ENCODE measurements around the gene ATG9A. TPM values are rescaled to one million over a fixed set of nuclear protein-coding genes. Genes with fewer than 3 reads are reported as not detected.
A peak's percentile ranks its signal among the peaks of the same experiment; 100 is the strongest.

ATG9A gene
- total and polyA plus RNA-seq, 7 experiments from 2014 or later: 14.0 to 66.0 (median 53.5) TPM

- Mint-ChIP-seq H3K4me1 (peaks cover 44 to 77% (median 74%) of the 10 kb centered on the region in 7 donors), H3K36me3 (peaks cover 5 to 58% (median 36%) of the 10 kb centered on the region in 5 donors), H3K27me3 (peaks cover 0 to 2% (median 0%) of the 10 kb centered on the region in 5 donors), H3K9me3 (peaks cover 0 to 14% (median 0%) of the 10 kb centered on the region in 11 donors), H3K4me3 (peak overlapping the region; percentile 82 to 100 (median 92)), H3K27ac (peak overlapping the region; percentile 88 to 99 (median 97))
- H3K4me1 ChIP-seq (ENCODE audit: control insufficient read depth in 2 of 2, insufficient read depth in 2 of 2, low read length in 2 of 2): peaks cover 65 to 71% of the 10 kb centered on the region in 2 donors
- intact Hi-C loops (cut with micrococcal nuclease): loop anchor here (5.0 to 10.0 kb wide), 4 partner anchors 353 to 965 kb away; partner anchors contain the start of genes CNOT9 (in 1 of the 2), CTDSP1 (in 1 of the 2) and USP37 (in 1 of the 2)
- H3K4me3 ChIP-seq (ENCODE audit: low read length): peak overlapping the region; percentile 65
- ChIA-PET CTCF (interaction anchor here (0.9 to 2.9 kb wide), 6 partner anchors 18 to 45 kb away, joined by 3 to 14 read pairs (median 5); partner anchors contain the start of genes ANKZF1 and ATG9A), POLR2A (interaction anchor here (1.1 to 14.3 kb wide), 16 partner anchors 8 to 137 kb away, joined by 3 to 575 read pairs (median 11); partner anchors contain the start of genes ABCB6, ANKZF1, ATG9A and CNPPD1)
- DNase-seq (no peak), ATAC-seq (no peak)
- peak overlapping the region; percentile 89 for H3K27ac ChIP-seq (ENCODE audit: low read depth, low read length)
- peaks cover 11 to 49% (median 17%) of the 10 kb centered on the region in 3 experiments for H3K36me3 ChIP-seq (ENCODE audit: control insufficient read depth in 2 of 3, insufficient read depth in 3 of 3, low read length in 3 of 3)
- H3K9me3 ChIP-seq (ENCODE audit: control insufficient read depth in 2 of 3, low read length in 3 of 3): no peaks in the 10 kb centered on the region
- H3K27me3 ChIP-seq (ENCODE audit: control insufficient read depth in 2 of 2, insufficient read depth in 2 of 2, low read length in 2 of 2): no peaks in the 10 kb centered on the region
Observed at GRCh38 chr2:219250049-219250781, 20.8 kb upstream of the ATG9A start.

- H3K4me3 ChIP-seq (ENCODE audit: low read length): peak overlapping the region; percentile 65
- peaks cover 5 to 58% (median 36%) of the 10 kb centered on the region in 5 donors for H3K36me3 Mint-ChIP-seq
- H3K9me3 ChIP-seq (ENCODE audit: control insufficient read depth in 2 of 3, low read length in 3 of 3): no peaks in the 10 kb centered on the region
- POLR2A ChIA-PET: interaction anchor here (0.9 to 14.3 kb wide), 15 partner anchors 9 to 358 kb away, joined by 3 to 575 read pairs (median 11); partner anchors contain the start of genes ABCB6, ANKZF1, ATG9A and CNPPD1
- peaks cover 44 to 79% (median 76%) of the 10 kb centered on the region in 7 donors for H3K4me1 Mint-ChIP-seq
- peaks cover 72% of the 10 kb centered on the region in 2 donors for H3K4me1 ChIP-seq (ENCODE audit: control insufficient read depth in 2 of 2, insufficient read depth in 2 of 2, low read length in 2 of 2)
- peak overlapping the region; percentile 88 to 99 (median 97) for H3K27ac Mint-ChIP-seq
- peaks cover 11 to 48% (median 17%) of the 10 kb centered on the region in 3 experiments for H3K36me3 ChIP-seq (ENCODE audit: control insufficient read depth in 2 of 3, insufficient read depth in 3 of 3, low read length in 3 of 3)
- H3K27me3 ChIP-seq (ENCODE audit: control insufficient read depth in 2 of 2, insufficient read depth in 2 of 2, low read length in 2 of 2): no peaks in the 10 kb centered on the region
- peak overlapping the region; percentile 89 for H3K27ac ChIP-seq (ENCODE audit: low read depth, low read length)
- DNase-seq: peak in 8 of 9 donors; percentile 36 to 63 (median 53)
- peak overlapping the region; percentile 82 to 100 (median 92) for H3K4me3 Mint-ChIP-seq
- peaks cover 0 to 2% (median 0%) of the 10 kb centered on the region in 5 donors for H3K27me3 Mint-ChIP-seq
- H3K9me3 Mint-ChIP-seq: peaks cover 0 to 10% (median 0%) of the 10 kb centered on the region in 11 donors
- ATAC-seq: no peak
- CTCF ChIA-PET: interaction anchor here (0.5 to 2.9 kb wide), 12 partner anchors 8 to 139 kb away, joined by 3 to 14 read pairs (median 4); partner anchors contain the start of genes ANKZF1, ATG9A and DNPEP
- intact Hi-C loops (cut with micrococcal nuclease): loop anchor here (5.0 kb wide), 4 partner anchors 348 to 1032 kb away; partner anchors contain the start of genes STK11IP (in 2 of the 2), ARPC2 (in 1 of the 2), CTDSP1 (in 1 of the 2) and TTLL4 (in 1 of the 2)
Observed at GRCh38 chr2:219249203-219249980, 20.0 kb upstream of the ATG9A start.

GRCh38 chr2:219248845-219249202 is 19.4 kb upstream of the ATG9A start:
- POLR2A ChIA-PET: interaction anchor here (0.9 to 14.3 kb wide), 15 partner anchors 10 to 357 kb away, joined by 3 to 575 read pairs (median 11); partner anchors contain the start of genes ABCB6, ANKZF1, ATG9A and CNPPD1
- intact Hi-C loops (cut with micrococcal nuclease): loop anchor here (5.0 kb wide), 4 partner anchors 348 to 1032 kb away; partner anchors contain the start of genes STK11IP (in 2 of the 2), ARPC2 (in 1 of the 2), CTDSP1 (in 1 of the 2) and TTLL4 (in 1 of the 2)

GRCh38 chr2:219247678-219248642 is 18.5 kb upstream of the ATG9A start:
- POLR2A ChIA-PET: interaction anchor here (0.6 to 14.3 kb wide), 9 partner anchors 12 to 89 kb away, joined by 3 to 575 read pairs (median 27); partner anchors contain the start of genes ABCB6, ANKZF1, ATG9A and CNPPD1
- Mint-ChIP-seq H3K27ac (peak overlapping the region; percentile 88 to 99 (median 97)), H3K27me3 (peaks cover 0 to 2% (median 0%) of the 10 kb centered on the region in 5 donors), H3K36me3 (peaks cover 5 to 58% (median 36%) of the 10 kb centered on the region in 5 donors), H3K4me1 (peaks cover 44 to 88% (median 80%) of the 10 kb centered on the region in 7 donors), H3K4me3 (peak overlapping the region; percentile 75 to 100 (median 90)), H3K9me3 (peaks cover 0 to 9% (median 0%) of the 10 kb centered on the region in 11 donors)
- DNase-seq (peak in 8 of 9 donors; percentile 53 to 85 (median 80)), ATAC-seq (peak; percentile 76)
- Histone ChIP-seq H3K4me3 (ENCODE audit: low read length) (peak overlapping the region; percentile 65), H3K27me3 (ENCODE audit: control insufficient read depth in 2 of 2, insufficient read depth in 2 of 2, low read length in 2 of 2) (no peaks in the 10 kb centered on the region), H3K27ac (ENCODE audit: low read depth, low read length) (peak overlapping the region; percentile 89), H3K36me3 (ENCODE audit: control insufficient read depth in 2 of 3, insufficient read depth in 3 of 3, low read length in 3 of 3) (peaks cover 11 to 36% (median 17%) of the 10 kb centered on the region in 3 experiments), H3K4me1 (ENCODE audit: control insufficient read depth in 2 of 2, insufficient read depth in 2 of 2, low read length in 2 of 2) (peaks cover 72% of the 10 kb centered on the region in 2 donors), H3K9me3 (ENCODE audit: control insufficient read depth in 2 of 3, low read length in 3 of 3) (no peaks in the 10 kb centered on the region)
- intact Hi-C loops (cut with micrococcal nuclease): loop anchor here (1.0 to 5.0 kb wide), 6 partner anchors 31 to 1031 kb away; partner anchors contain the start of genes STK11IP (in 2 of the 2), ARPC2 (in 1 of the 2), CTDSP1 (in 1 of the 2) and DNAJB2 (in 1 of the 2)
- CTCF ChIA-PET: interaction anchor here (1.0 to 2.9 kb wide), 8 partner anchors 19 to 72 kb away, joined by 3 to 14 read pairs (median 6); partner anchors contain the start of genes ANKZF1, ATG9A, CNPPD1 and DNAJB2

More at GRCh38 chr2:219248845-219249202, 19.4 kb upstream of the ATG9A start:
- peaks cover 11 to 43% (median 17%) of the 10 kb centered on the region in 3 experiments for H3K36me3 ChIP-seq (ENCODE audit: control insufficient read depth in 2 of 3, insufficient read depth in 3 of 3, low read length in 3 of 3)
- Mint-ChIP-seq H3K27me3 (peaks cover 0 to 2% (median 0%) of the 10 kb centered on the region in 5 donors), H3K4me3 (peak overlapping the region; percentile 82 to 100 (median 92)), H3K27ac (peak overlapping the region; percentile 88 to 99 (median 97)), H3K36me3 (peaks cover 5 to 58% (median 36%) of the 10 kb centered on the region in 5 donors), H3K9me3 (peaks cover 0 to 10% (median 0%) of the 10 kb centered on the region in 11 donors), H3K4me1 (peaks cover 44 to 81% (median 80%) of the 10 kb centered on the region in 7 donors)
- H3K4me1 ChIP-seq (ENCODE audit: control insufficient read depth in 2 of 2, insufficient read depth in 2 of 2, low read length in 2 of 2): peaks cover 72% of the 10 kb centered on the region in 2 donors
- no peak for ATAC-seq
- CTCF ChIA-PET: interaction anchor here (0.8 to 2.9 kb wide), 10 partner anchors 19 to 139 kb away, joined by 3 to 14 read pairs (median 5); partner anchors contain the start of genes ANKZF1, ATG9A, CNPPD1 and DNAJB2
- no peaks in the 10 kb centered on the region for H3K9me3 ChIP-seq (ENCODE audit: control insufficient read depth in 2 of 3, low read length in 3 of 3)
- H3K27me3 ChIP-seq (ENCODE audit: control insufficient read depth in 2 of 2, insufficient read depth in 2 of 2, low read length in 2 of 2): no peaks in the 10 kb centered on the region
- H3K27ac ChIP-seq (ENCODE audit: low read depth, low read length): peak overlapping the region; percentile 89
- peak overlapping the region; percentile 65 for H3K4me3 ChIP-seq (ENCODE audit: low read length)
- DNase-seq: no peak

Measured in naive thymus-derived CD4-positive, alpha-beta T cell (primary cell).